Measurements from ENCODE around the gene RPL10A.

Gene RPL10A

GRCh38 chr6:35468181-35468979 is at the start of gene RPL10A:
RPL10A (plus strand) TSS chr6:35468401; CDS start chr6:35468435, 34 bp downstream.
- Histone ChIP-seq H3K27ac (ENCODE audit: low read depth, low read length) (peak within 1 kb of the TSS; percentile 85), H3K27me3 (ENCODE audit: control insufficient read depth in 1 of 2, insufficient read depth in 2 of 2, low read length in 2 of 2) (no peaks in the 10 kb centered on the region), H3K9me3 (ENCODE audit: control insufficient read depth in 1 of 2, low read length in 2 of 2) (no peaks in the 10 kb centered on the region), H3K36me3 (ENCODE audit: control insufficient read depth in 1 of 2, insufficient read depth in 2 of 2, low read length in 2 of 2) (peaks cover 14 to 37% of the 10 kb centered on the region in 2 donors), H3K9ac (ENCODE audit: low read depth in 1 of 2, low read length in 2 of 2) (peak within 1 kb of the TSS; percentile 79 to 99), H3K4me1 (ENCODE audit: control insufficient read depth in 1 of 2, insufficient read depth in 2 of 2, low read length in 2 of 2) (peaks cover 22 to 26% of the 10 kb centered on the region in 2 donors), H3K4me3 (ENCODE audit: low read depth in 1 of 2, low read length in 2 of 2) (peak within 1 kb of the TSS; percentile 77 to 90)

- H3K9ac ChIP-seq (ENCODE audit: low read depth in 1 of 2, low read length in 2 of 2) = no peak overlapping the region
- peaks cover 22 to 25% of the 10 kb centered on the region in 2 donors for H3K4me1 ChIP-seq (ENCODE audit: control insufficient read depth in 1 of 2, insufficient read depth in 2 of 2, low read length in 2 of 2)
- H3K27ac ChIP-seq (ENCODE audit: low read depth, low read length) = no peak overlapping the region
- no peaks in the 10 kb centered on the region for H3K27me3 ChIP-seq (ENCODE audit: control insufficient read depth in 1 of 2, insufficient read depth in 2 of 2, low read length in 2 of 2)
- peaks cover 11 to 34% of the 10 kb centered on the region in 2 donors for H3K36me3 ChIP-seq (ENCODE audit: control insufficient read depth in 1 of 2, insufficient read depth in 2 of 2, low read length in 2 of 2)
- H3K9me3 ChIP-seq (ENCODE audit: control insufficient read depth in 1 of 2, low read length in 2 of 2) = no peaks in the 10 kb centered on the region
- H3K4me3 ChIP-seq (ENCODE audit: low read depth in 1 of 2, low read length in 2 of 2) = no peak overlapping the region
Observed at GRCh38 chr6:35419417-35419816, 48.8 kb upstream of the RPL10A start.

DNA sequence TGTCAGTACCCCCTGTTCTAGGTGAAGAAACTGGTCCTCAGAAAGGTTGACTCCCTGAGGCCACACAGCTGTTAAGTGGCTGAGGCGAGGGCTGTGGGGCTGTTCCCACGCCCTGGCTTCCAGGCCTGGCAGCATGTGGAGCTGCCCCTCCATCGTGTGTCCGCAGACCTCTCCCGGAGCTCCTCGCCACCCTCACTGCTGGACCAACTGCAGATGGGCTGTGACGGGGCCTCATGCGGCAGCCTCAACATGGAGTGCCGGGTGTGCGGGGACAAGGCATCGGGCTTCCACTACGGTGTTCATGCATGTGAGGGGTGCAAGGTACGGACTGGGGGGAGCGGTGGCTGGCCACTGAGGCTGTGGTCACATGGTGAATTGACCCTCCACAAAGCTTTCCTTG is 48.2 kb upstream of the RPL10A start:
- H3K4me1 ChIP-seq (ENCODE audit: control insufficient read depth in 1 of 2, insufficient read depth in 2 of 2, low read length in 2 of 2) = peaks cover 18 to 20% of the 10 kb centered on the region in 2 donors
- no peak overlapping the region for H3K9ac ChIP-seq (ENCODE audit: low read depth in 1 of 2, low read length in 2 of 2)
- H3K27ac ChIP-seq (ENCODE audit: low read depth, low read length) = no peak overlapping the region
- peaks cover 14 to 34% of the 10 kb centered on the region in 2 donors for H3K36me3 ChIP-seq (ENCODE audit: control insufficient read depth in 1 of 2, insufficient read depth in 2 of 2, low read length in 2 of 2)
- no peaks in the 10 kb centered on the region for H3K27me3 ChIP-seq (ENCODE audit: control insufficient read depth in 1 of 2, insufficient read depth in 2 of 2, low read length in 2 of 2)
- H3K9me3 ChIP-seq (ENCODE audit: control insufficient read depth in 1 of 2, low read length in 2 of 2) = no peaks in the 10 kb centered on the region
- no peak overlapping the region for H3K4me3 ChIP-seq (ENCODE audit: low read depth in 1 of 2, low read length in 2 of 2)

DNA sequence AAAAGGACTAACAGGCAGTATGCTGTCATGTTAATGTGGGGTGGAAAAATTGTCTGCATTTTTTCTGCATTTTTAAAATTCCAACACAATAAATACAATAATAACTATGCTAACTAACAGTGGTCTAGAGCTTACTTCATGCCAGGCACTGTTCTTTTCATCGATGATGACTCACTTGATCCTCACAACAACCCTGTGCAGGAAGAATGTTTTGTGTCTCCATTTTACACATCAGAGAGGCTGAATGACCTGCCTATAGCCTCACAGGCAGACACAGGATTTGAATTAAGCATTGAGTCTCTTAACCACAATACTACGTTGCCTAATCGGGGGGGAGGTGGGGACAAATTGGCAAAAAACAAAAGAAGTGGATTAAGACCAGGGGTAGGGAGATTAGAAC is 42.9 kb upstream of the RPL10A start:
- H3K9ac ChIP-seq (ENCODE audit: low read depth in 1 of 2, low read length in 2 of 2) = no peak overlapping the region
- no peaks in the 10 kb centered on the region for H3K4me1 ChIP-seq (ENCODE audit: control insufficient read depth in 1 of 2, insufficient read depth in 2 of 2, low read length in 2 of 2)
- H3K27me3 ChIP-seq (ENCODE audit: control insufficient read depth in 1 of 2, insufficient read depth in 2 of 2, low read length in 2 of 2) = no peaks in the 10 kb centered on the region
- peaks cover 10 to 21% of the 10 kb centered on the region in 2 donors for H3K9me3 ChIP-seq (ENCODE audit: control insufficient read depth in 1 of 2, low read length in 2 of 2)
- no peak overlapping the region for H3K27ac ChIP-seq (ENCODE audit: low read depth, low read length)
- H3K4me3 ChIP-seq (ENCODE audit: low read depth in 1 of 2, low read length in 2 of 2) = no peak overlapping the region
- peaks cover 14 to 54% of the 10 kb centered on the region in 2 donors for H3K36me3 ChIP-seq (ENCODE audit: control insufficient read depth in 1 of 2, insufficient read depth in 2 of 2, low read length in 2 of 2)

GRCh38 chr6:35426074-35426473 is 42.1 kb upstream of the RPL10A start:
- Histone ChIP-seq H3K27ac (ENCODE audit: low read depth, low read length) (no peak overlapping the region), H3K4me3 (ENCODE audit: low read depth in 1 of 2, low read length in 2 of 2) (no peak overlapping the region), H3K36me3 (ENCODE audit: control insufficient read depth in 1 of 2, insufficient read depth in 2 of 2, low read length in 2 of 2) (peaks cover 14 to 53% of the 10 kb centered on the region in 2 donors), H3K9me3 (ENCODE audit: control insufficient read depth in 1 of 2, low read length in 2 of 2) (peaks cover 10 to 21% of the 10 kb centered on the region in 2 donors), H3K4me1 (ENCODE audit: control insufficient read depth in 1 of 2, insufficient read depth in 2 of 2, low read length in 2 of 2) (no peaks in the 10 kb centered on the region), H3K27me3 (ENCODE audit: control insufficient read depth in 1 of 2, insufficient read depth in 2 of 2, low read length in 2 of 2) (no peaks in the 10 kb centered on the region), H3K9ac (ENCODE audit: low read depth in 1 of 2, low read length in 2 of 2) (no peak overlapping the region)

- H3K36me3 ChIP-seq (ENCODE audit: control insufficient read depth in 1 of 2, insufficient read depth in 2 of 2, low read length in 2 of 2) = peaks cover 10 to 43% of the 10 kb centered on the region in 2 donors
- no peak overlapping the region for H3K4me3 ChIP-seq (ENCODE audit: low read depth in 1 of 2, low read length in 2 of 2)
- no peak overlapping the region for H3K27ac ChIP-seq (ENCODE audit: low read depth, low read length)
- H3K9ac ChIP-seq (ENCODE audit: low read depth in 1 of 2, low read length in 2 of 2) = no peak overlapping the region
- H3K27me3 ChIP-seq (ENCODE audit: control insufficient read depth in 1 of 2, insufficient read depth in 2 of 2, low read length in 2 of 2) = no peaks in the 10 kb centered on the region
- peaks cover 10 to 21% of the 10 kb centered on the region in 2 donors for H3K9me3 ChIP-seq (ENCODE audit: control insufficient read depth in 1 of 2, low read length in 2 of 2)
- H3K4me1 ChIP-seq (ENCODE audit: control insufficient read depth in 1 of 2, insufficient read depth in 2 of 2, low read length in 2 of 2) = peaks cover 0 to 5% of the 10 kb centered on the region in 2 donors
Observed at GRCh38 chr6:35427435-35427834, 40.8 kb upstream of the RPL10A start.

GRCh38 chr6:35427851-35428321 is 40.3 kb upstream of the RPL10A start:
- no peak overlapping the region for H3K9ac ChIP-seq (ENCODE audit: low read depth in 1 of 2, low read length in 2 of 2)
- H3K36me3 ChIP-seq (ENCODE audit: control insufficient read depth in 1 of 2, insufficient read depth in 2 of 2, low read length in 2 of 2) = peaks cover 10 to 41% of the 10 kb centered on the region in 2 donors
- no peak overlapping the region for H3K27ac ChIP-seq (ENCODE audit: low read depth, low read length)
- no peaks in the 10 kb centered on the region for H3K27me3 ChIP-seq (ENCODE audit: control insufficient read depth in 1 of 2, insufficient read depth in 2 of 2, low read length in 2 of 2)
- H3K4me3 ChIP-seq (ENCODE audit: low read depth in 1 of 2, low read length in 2 of 2) = no peak overlapping the region
- peaks cover 0 to 5% of the 10 kb centered on the region in 2 donors for H3K4me1 ChIP-seq (ENCODE audit: control insufficient read depth in 1 of 2, insufficient read depth in 2 of 2, low read length in 2 of 2)
- peaks cover 10 to 21% of the 10 kb centered on the region in 2 donors for H3K9me3 ChIP-seq (ENCODE audit: control insufficient read depth in 1 of 2, low read length in 2 of 2)

- Histone ChIP-seq H3K9me3 (ENCODE audit: control insufficient read depth in 1 of 2, low read length in 2 of 2) (peaks cover 10 to 21% of the 10 kb centered on the region in 2 donors), H3K27ac (ENCODE audit: low read depth, low read length) (no peak overlapping the region), H3K4me3 (ENCODE audit: low read depth in 1 of 2, low read length in 2 of 2) (peak overlapping the region in 1 of 2 donors; percentile 22), H3K27me3 (ENCODE audit: control insufficient read depth in 1 of 2, insufficient read depth in 2 of 2, low read length in 2 of 2) (no peaks in the 10 kb centered on the region), H3K36me3 (ENCODE audit: control insufficient read depth in 1 of 2, insufficient read depth in 2 of 2, low read length in 2 of 2) (peaks cover 10 to 41% of the 10 kb centered on the region in 2 donors), H3K4me1 (ENCODE audit: control insufficient read depth in 1 of 2, insufficient read depth in 2 of 2, low read length in 2 of 2) (peaks cover 0 to 5% of the 10 kb centered on the region in 2 donors), H3K9ac (ENCODE audit: low read depth in 1 of 2, low read length in 2 of 2) (no peak overlapping the region)
Observed at GRCh38 chr6:35428421-35429149, 39.6 kb upstream of the RPL10A start.

- Histone ChIP-seq H3K4me3 (ENCODE audit: low read depth in 1 of 2, low read length in 2 of 2) (no peak overlapping the region), H3K36me3 (ENCODE audit: control insufficient read depth in 1 of 2, insufficient read depth in 2 of 2, low read length in 2 of 2) (peaks cover 3 to 34% of the 10 kb centered on the region in 2 donors), H3K9ac (ENCODE audit: low read depth in 1 of 2, low read length in 2 of 2) (no peak overlapping the region), H3K9me3 (ENCODE audit: control insufficient read depth in 1 of 2, low read length in 2 of 2) (peaks cover 10 to 21% of the 10 kb centered on the region in 2 donors), H3K27me3 (ENCODE audit: control insufficient read depth in 1 of 2, insufficient read depth in 2 of 2, low read length in 2 of 2) (no peaks in the 10 kb centered on the region), H3K4me1 (ENCODE audit: control insufficient read depth in 1 of 2, insufficient read depth in 2 of 2, low read length in 2 of 2) (peaks cover 0 to 12% of the 10 kb centered on the region in 2 donors), H3K27ac (ENCODE audit: low read depth, low read length) (no peak overlapping the region)
Observed at GRCh38 chr6:35429463-35429862, 38.7 kb upstream of the RPL10A start.

- no peak overlapping the region for H3K9ac ChIP-seq (ENCODE audit: low read depth in 1 of 2, low read length in 2 of 2)
- peaks cover 10 to 21% of the 10 kb centered on the region in 2 donors for H3K9me3 ChIP-seq (ENCODE audit: control insufficient read depth in 1 of 2, low read length in 2 of 2)
- H3K36me3 ChIP-seq (ENCODE audit: control insufficient read depth in 1 of 2, insufficient read depth in 2 of 2, low read length in 2 of 2) = peaks cover 0 to 8% of the 10 kb centered on the region in 2 donors
- H3K4me1 ChIP-seq (ENCODE audit: control insufficient read depth in 1 of 2, insufficient read depth in 2 of 2, low read length in 2 of 2) = peaks cover 23 to 39% of the 10 kb centered on the region in 2 donors
- no peaks in the 10 kb centered on the region for H3K27me3 ChIP-seq (ENCODE audit: control insufficient read depth in 1 of 2, insufficient read depth in 2 of 2, low read length in 2 of 2)
- H3K27ac ChIP-seq (ENCODE audit: low read depth, low read length) = no peak overlapping the region
- no peak overlapping the region for H3K4me3 ChIP-seq (ENCODE audit: low read depth in 1 of 2, low read length in 2 of 2)
Observed at GRCh38 chr6:35432291-35432690, 35.9 kb upstream of the RPL10A start.
